Neural cell (in vitro differentiated cells): ENCODE data around the gene RASD1. TPM values are rescaled to one million over a fixed set of nuclear protein-coding genes. Genes with fewer than 3 reads are reported as not detected.

Experiments
- H2AFZ ChIP-seq: fragments of 200-600, 300-800 bp; sonication (generic), shearing (Covaris generic); 2 replicates; pipeline ENCODE4 v1.6.0; 2014; ENCODE audit warnings: low read depth, mild to moderate bottlenecking, antibody characterized with exemption, low read length, moderate library complexity
- H3F3A ChIP-seq: fragments of 200-600 bp; shearing (Covaris generic); 2 replicates; pipeline ENCODE4 v1.6.1; 2016; ENCODE audit warnings: mild to moderate bottlenecking, moderate library complexity, mixed read lengths, antibody characterized with exemption, low read length; ENCODE audit not compliant: insufficient read depth, poor library complexity, severe bottlenecking
- H3K27ac ChIP-seq: fragments of 200-600, 300-800 bp; sonication (generic), shearing (Covaris generic); 2 replicates; pipeline ENCODE4 v1.5.1; 2014; ENCODE audit warnings: mild to moderate bottlenecking, low read length, moderate library complexity
- H3K27me3 ChIP-seq: fragments of 300-800, 200-600 bp; sonication (generic), shearing (Covaris generic); 2 replicates; pipeline ENCODE4 v1.6.0; 2014; ENCODE audit warnings: mild to moderate bottlenecking, low read depth, low read length, moderate library complexity; ENCODE audit not compliant: insufficient read depth
- H3K36me3 ChIP-seq: fragments of 300-800, 200-600 bp; sonication (generic), shearing (Covaris generic); 2 replicates; pipeline ENCODE4 v1.5.1; 2014; ENCODE audit warnings: mild to moderate bottlenecking, antibody characterized with exemption, low read length, moderate library complexity; ENCODE audit not compliant: insufficient read depth
- H3K4me2 ChIP-seq: fragments of 300-800, 200-600 bp; sonication (generic), shearing (Covaris generic); 2 replicates; pipeline ENCODE4 v1.6.0; 2014; ENCODE audit warnings: mild to moderate bottlenecking, low read length
- H3K4me3 ChIP-seq: fragments of 300-800, 200-600 bp; sonication (generic), shearing (Covaris generic); 2 replicates; pipeline ENCODE4 v1.5.1; 2014; ENCODE audit warnings: mild to moderate bottlenecking, low read length, moderate library complexity
- H3K79me2 ChIP-seq: fragments of 200-600 bp; shearing (Covaris generic); replicated peaks from 2 replicates; pipeline ENCODE4 v1.6.0; 2014; ENCODE audit warnings: mild to moderate bottlenecking, low read length, moderate library complexity; ENCODE audit not compliant: insufficient read depth
- H3K9ac ChIP-seq: fragments of 300-800, 200-600 bp; sonication (generic), shearing (Covaris generic); 2 replicates; pipeline ENCODE4 v1.6.1; 2016; ENCODE audit warnings: mild to moderate bottlenecking, low read length, mixed read lengths
- H3K9me2 ChIP-seq: fragments of 200-600 bp; shearing (Covaris generic); 2 replicates; pipeline ENCODE4 v1.6.1; 2016; ENCODE audit warnings: mild to moderate bottlenecking, low read length, mixed read lengths; ENCODE audit not compliant: insufficient read depth
- H3K9me3 ChIP-seq: fragments of 200-600, 300-800 bp; sonication (generic), shearing (Covaris generic); 2 replicates; pipeline ENCODE4 v1.6.1; 2016; ENCODE audit warnings: mild to moderate bottlenecking, mixed run types, low read length, moderate library complexity, mixed read lengths
- H4K20me1 ChIP-seq: fragments of 200-600 bp; shearing (Covaris generic); 2 replicates; pipeline ENCODE4 v1.6.1; 2016; ENCODE audit warnings: mild to moderate bottlenecking, mixed run types; ENCODE audit not compliant: insufficient read depth
- EP300 ChIP-seq: fragments of 450-650 bp; conservative IDR thresholded peaks from 2 replicates; pipeline ENCODE4 v1.6.1; 2014; ENCODE audit warnings: antibody characterized with exemption, mild to moderate bottlenecking, moderate library complexity; ENCODE audit not compliant: poor library complexity, severe bottlenecking
- EZH2 ChIP-seq: fragments of 200-600, 300-800 bp; shearing (Covaris generic), sonication (generic); IDR thresholded peaks from 2 replicates; pipeline ENCODE4 v1.6.1; 2014; ENCODE audit warnings: antibody characterized with exemption, low read length, borderline replicate concordance, mild to moderate bottlenecking; ENCODE audit not compliant: insufficient read depth, poor library complexity, severe bottlenecking
- MXI1 ChIP-seq: fragments of 450-650 bp; conservative IDR thresholded peaks from 2 replicates; pipeline ENCODE4 v1.6.1; 2014; ENCODE audit warnings: antibody characterized with exemption, mild to moderate bottlenecking; ENCODE audit not compliant: poor library complexity, severe bottlenecking
- POLR2AphosphoS5 ChIP-seq: IDR thresholded peaks from 2 replicates; pipeline ENCODE4 v1.6.1; 2012
- RAD21 ChIP-seq: fragments of 450-650 bp; conservative IDR thresholded peaks from 2 replicates; pipeline ENCODE4 v1.6.1; 2014; ENCODE audit warnings: antibody characterized with exemption, mild to moderate bottlenecking, moderate library complexity
- REST ChIP-seq: IDR thresholded peaks from 2 replicates; pipeline ENCODE4 v1.6.1; 2012; ENCODE audit warnings: borderline replicate concordance
- SMC3 ChIP-seq: fragments of 450-650 bp; conservative IDR thresholded peaks from 2 replicates; pipeline ENCODE4 v1.6.1; 2014; ENCODE audit warnings: antibody characterized with exemption, mild to moderate bottlenecking, moderate library complexity; ENCODE audit not compliant: poor library complexity
- TAF1 ChIP-seq: IDR thresholded peaks from 2 replicates; pipeline ENCODE4 v1.6.1; 2012; ENCODE audit warnings: low read depth
- polyA plus RNA-seq: library from polyadenylated mRNA; depleted of rRNA; stranded (reverse); fragments of >200 nt; gene quantifications from 2 replicates; pipeline ENCODE4 v1.2.3, GENCODE V29; 2014
- TF ChIP-seq, protein P1 (sequence below): fragments of 450-650 bp; IDR thresholded peaks from 2 replicates; pipeline ENCODE4 v1.5.1; 2014; ENCODE audit warnings: antibody characterized with exemption, mild to moderate bottlenecking, moderate library complexity; ENCODE audit not compliant: poor library complexity, severe bottlenecking

Gene RASD1
- polyA plus RNA-seq, 1 donor from 2014 or later = 57.7 TPM

- Histone ChIP-seq H3K79me2 (no peaks in the 10 kb centered on the region), H3K4me2 (no peak overlapping the region), H3K4me3 (no peak overlapping the region), H3K27ac (no peak overlapping the region), H4K20me1 (no peaks in the 10 kb centered on the region), H3K9me3 (no peaks in the 10 kb centered on the region), H3K9ac (no peak overlapping the region), H3K27me3 (no peaks in the 10 kb centered on the region), H2AFZ (no peak overlapping the region), H3K9me2 (no peaks in the 10 kb centered on the region), H3F3A (no peaks in the 10 kb centered on the region), H3K36me3 (no peaks in the 10 kb centered on the region)
- TF ChIP-seq EZH2 = no peak
- no peak for TF ChIP-seq RAD21
- TF ChIP-seq TAF1 = no peak
- TF ChIP-seq SMC3 = no peak
- no peak for TF ChIP-seq MXI1
- TF ChIP-seq REST = no peak
- no peak for TF ChIP-seq EP300
- TF ChIP-seq, protein P1, sequence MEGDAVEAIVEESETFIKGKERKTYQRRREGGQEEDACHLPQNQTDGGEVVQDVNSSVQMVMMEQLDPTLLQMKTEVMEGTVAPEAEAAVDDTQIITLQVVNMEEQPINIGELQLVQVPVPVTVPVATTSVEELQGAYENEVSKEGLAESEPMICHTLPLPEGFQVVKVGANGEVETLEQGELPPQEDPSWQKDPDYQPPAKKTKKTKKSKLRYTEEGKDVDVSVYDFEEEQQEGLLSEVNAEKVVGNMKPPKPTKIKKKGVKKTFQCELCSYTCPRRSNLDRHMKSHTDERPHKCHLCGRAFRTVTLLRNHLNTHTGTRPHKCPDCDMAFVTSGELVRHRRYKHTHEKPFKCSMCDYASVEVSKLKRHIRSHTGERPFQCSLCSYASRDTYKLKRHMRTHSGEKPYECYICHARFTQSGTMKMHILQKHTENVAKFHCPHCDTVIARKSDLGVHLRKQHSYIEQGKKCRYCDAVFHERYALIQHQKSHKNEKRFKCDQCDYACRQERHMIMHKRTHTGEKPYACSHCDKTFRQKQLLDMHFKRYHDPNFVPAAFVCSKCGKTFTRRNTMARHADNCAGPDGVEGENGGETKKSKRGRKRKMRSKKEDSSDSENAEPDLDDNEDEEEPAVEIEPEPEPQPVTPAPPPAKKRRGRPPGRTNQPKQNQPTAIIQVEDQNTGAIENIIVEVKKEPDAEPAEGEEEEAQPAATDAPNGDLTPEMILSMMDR = no peak
- no peak for TF ChIP-seq POLR2AphosphoS5
Measured at GRCh38 chr17:17516941-17517720, 20.9 kb upstream of the RASD1 start.

GRCh38 chr17:17515934-17516930, 20.0 kb upstream of the RASD1 start:
- Histone ChIP-seq H3K4me2 (no peak overlapping the region), H3K27ac (no peak overlapping the region)

More at GRCh38 chr17:17515934-17516930, 20.0 kb upstream of the RASD1 start:
- H3K36me3 ChIP-seq = no peaks in the 10 kb centered on the region
- H3K27me3 ChIP-seq = no peaks in the 10 kb centered on the region
- no peaks in the 10 kb centered on the region for H3F3A ChIP-seq
- H3K9me3 ChIP-seq = no peaks in the 10 kb centered on the region
- H3K79me2 ChIP-seq = no peaks in the 10 kb centered on the region
- no peak overlapping the region for H2AFZ ChIP-seq
- no peaks in the 10 kb centered on the region for H3K9me2 ChIP-seq
- no peak overlapping the region for H3K4me3 ChIP-seq
- no peak overlapping the region for H3K9ac ChIP-seq
- no peak for TF ChIP-seq SMC3
- no peak for TF ChIP-seq TAF1
- TF ChIP-seq, protein P1 = no peak
- TF ChIP-seq EP300 = no peak
- no peak for TF ChIP-seq MXI1
- no peak for TF ChIP-seq EZH2
- no peak for TF ChIP-seq REST
- TF ChIP-seq POLR2AphosphoS5 = no peak
- no peak for TF ChIP-seq RAD21
- no peaks in the 10 kb centered on the region for H4K20me1 ChIP-seq
